Trophoblast cell (in vitro differentiated cells and primary cell): ENCODE results near the gene ANXA2R.

ENCODE experiments used
- DNase-seq, 2 donors: peaks; one replicate each; pipeline ENCODE4 v3.0.0-alpha.2; 2016
- H2AFZ ChIP-seq: 2 replicates; pipeline ENCODE4 v1.6.1; 2013; ENCODE audit warnings: low read length, moderate library complexity, mild to moderate bottlenecking; ENCODE audit not compliant: insufficient read depth, poor library complexity
- H2AK5ac ChIP-seq: 2 replicates; pipeline ENCODE4 v1.6.1; 2013; ENCODE audit warnings: mild to moderate bottlenecking, low read length
- H2BK120ac ChIP-seq: 2 replicates; pipeline ENCODE4 v1.6.1; 2013; ENCODE audit warnings: low read length, mild to moderate bottlenecking, moderate library complexity; ENCODE audit not compliant: insufficient read depth, poor library complexity
- H2BK12ac ChIP-seq: 2 replicates; pipeline ENCODE4 v1.6.1; 2013; ENCODE audit warnings: mild to moderate bottlenecking, low read length, moderate library complexity
- H2BK5ac ChIP-seq: 2 replicates; pipeline ENCODE4 v1.6.1; 2013; ENCODE audit warnings: low read length, low read depth, moderate library complexity, mild to moderate bottlenecking; ENCODE audit not compliant: poor library complexity
- H3K14ac ChIP-seq: 2 replicates; pipeline ENCODE4 v1.6.1; 2013; ENCODE audit warnings: mild to moderate bottlenecking, low read length
- H3K18ac ChIP-seq: 2 replicates; pipeline ENCODE4 v1.6.1; 2013; ENCODE audit warnings: mild to moderate bottlenecking, low read length
- H3K23ac ChIP-seq: 2 replicates; pipeline ENCODE4 v1.6.1; 2013; ENCODE audit warnings: low read length
- H3K27ac ChIP-seq: 2 replicates; pipeline ENCODE4 v1.5.1; 2013; ENCODE audit warnings: low read depth, mild to moderate bottlenecking, inconsistent platforms, low read length, moderate library complexity
- H3K27me3 ChIP-seq: 2 replicates; pipeline ENCODE4 v1.6.1; 2013; ENCODE audit warnings: inconsistent platforms, mild to moderate bottlenecking, low read length, moderate library complexity; ENCODE audit not compliant: insufficient read depth
- H3K36me3 ChIP-seq, 2 experiments: 1 replicate in 1 of 2; 2 replicates in 1 of 2; pipeline ENCODE4 v1.6.1; 2013; ENCODE audit warnings: low read length in 2 of 2, mild to moderate bottlenecking in 2 of 2, moderate library complexity in 1 of 2; ENCODE audit not compliant: insufficient read depth in 2 of 2, control insufficient read depth in 1 of 2
- H3K4ac ChIP-seq: 2 replicates; pipeline ENCODE4 v1.6.1; 2013; ENCODE audit warnings: low read depth, mild to moderate bottlenecking, low read length, moderate library complexity
- H3K4me1 ChIP-seq, 2 experiments: 1 replicate in 1 of 2; 2 replicates in 1 of 2; pipeline ENCODE4 v1.6.1; 2013; ENCODE audit warnings: low read length in 2 of 2, mild to moderate bottlenecking in 2 of 2, moderate library complexity in 1 of 2; ENCODE audit not compliant: insufficient read depth in 2 of 2, control insufficient read depth in 1 of 2
- H3K4me2 ChIP-seq: 2 replicates; pipeline ENCODE4 v1.6.1; 2013; ENCODE audit warnings: inconsistent platforms, mild to moderate bottlenecking, low read length, moderate library complexity
- H3K4me3 ChIP-seq: 2 replicates; pipeline ENCODE4 v1.5.1; 2013; ENCODE audit warnings: mild to moderate bottlenecking, low read depth, low read length, inconsistent platforms
- H3K79me1 ChIP-seq: one replicate; pipeline ENCODE4 v1.6.1; 2013; ENCODE audit warnings: low read length
- H3K79me2 ChIP-seq: 2 replicates; pipeline ENCODE4 v1.6.1; 2013; ENCODE audit warnings: low read length, mild to moderate bottlenecking; ENCODE audit not compliant: control insufficient read depth, insufficient read depth, poor library complexity
- H3K9ac ChIP-seq: 2 replicates; pipeline ENCODE4 v1.6.1; 2013; ENCODE audit warnings: mild to moderate bottlenecking, low read length
- H3K9me3 ChIP-seq: 2 replicates; pipeline ENCODE4 v1.6.1; 2013; ENCODE audit warnings: low read depth, mild to moderate bottlenecking, control low read depth, inconsistent platforms, low read length; ENCODE audit not compliant: insufficient read depth
- H4K12ac ChIP-seq: 2 replicates; pipeline ENCODE4 v1.6.1; 2013; ENCODE audit warnings: low read depth, mild to moderate bottlenecking, low read length, moderate library complexity
- H4K8ac ChIP-seq: 2 replicates; pipeline ENCODE4 v1.6.1; 2013; ENCODE audit warnings: low read depth, mild to moderate bottlenecking, low read length, moderate library complexity
- H4K91ac ChIP-seq: one replicate; pipeline ENCODE4 v1.6.1; 2013; ENCODE audit warnings: low read depth, mild to moderate bottlenecking, low read length, moderate library complexity
- WGBS: extraction: QIAGEN DNeasy Blood & Tissue Kit; methylation state at CpG from one replicate; pipeline ENCODE4 v1.1.7; 2013; ENCODE audit warnings: missing lambda C conversion rate; ENCODE audit not compliant: insufficient read length, insufficient coverage; ENCODE audit errors: extremely low coverage; 5-methylcytosine and 5-hydroxymethylcytosine counted together

Gene ANXA2R

GRCh38 chr5:43024217-43024616, 15.9 kb downstream of the ANXA2R start:
- H3K9ac ChIP-seq = no peak overlapping the region
- no peak for DNase-seq
- no peak overlapping the region for H2BK12ac ChIP-seq
- H3K18ac ChIP-seq = no peak overlapping the region
- no CpG with 5 or more reads among the region's 6 CpGs for WGBS
- H3K14ac ChIP-seq = no peak overlapping the region
- peaks cover 12% of the 10 kb centered on the region for H3K27me3 ChIP-seq
- H3K27ac ChIP-seq = no peak overlapping the region
- no peak overlapping the region for H2BK5ac ChIP-seq
- no peaks in the 10 kb centered on the region for H3K79me1 ChIP-seq
- no peak overlapping the region for H2BK120ac ChIP-seq
- H4K12ac ChIP-seq = no peak overlapping the region
- no peaks in the 10 kb centered on the region for H3K36me3 ChIP-seq
- no peak overlapping the region for H3K23ac ChIP-seq
- H3K9me3 ChIP-seq = peaks cover 2% of the 10 kb centered on the region
- no peak overlapping the region for H2AK5ac ChIP-seq
- no peak overlapping the region for H4K8ac ChIP-seq
- no peaks in the 10 kb centered on the region for H3K79me2 ChIP-seq
- H3K4me1 ChIP-seq = peaks cover 2 to 6% of the 10 kb centered on the region in 2 experiments
- H4K91ac ChIP-seq = no peak overlapping the region
- no peak overlapping the region for H3K4me3 ChIP-seq
- no peak overlapping the region for H3K4ac ChIP-seq
- H3K4me2 ChIP-seq = no peak overlapping the region
- H2AFZ ChIP-seq = no peak overlapping the region

DNA sequence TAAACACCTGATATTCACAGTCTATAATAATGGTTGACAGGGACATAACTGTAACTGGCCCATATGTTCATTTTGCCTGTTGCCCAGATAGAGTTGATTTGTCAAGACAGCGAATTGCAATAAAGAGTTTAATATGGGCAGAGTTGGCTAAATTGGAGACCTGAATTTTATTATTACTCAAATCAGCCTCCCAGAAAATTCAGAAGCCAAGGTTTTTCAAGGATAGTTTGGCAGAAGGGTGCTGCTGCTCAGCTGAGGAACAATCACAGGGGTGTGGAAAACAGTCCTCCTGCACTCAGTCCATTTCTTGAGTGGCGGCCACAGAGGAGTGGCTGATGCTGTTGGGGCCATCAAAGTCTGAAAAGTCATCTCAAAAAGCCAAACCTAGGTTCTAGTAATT, 19.0 kb downstream of the ANXA2R start:
- no peaks in the 10 kb centered on the region for H3K79me2 ChIP-seq
- no peak overlapping the region for H2AK5ac ChIP-seq
- H3K36me3 ChIP-seq = no peaks in the 10 kb centered on the region
- no peak overlapping the region for H3K27ac ChIP-seq
- no peak overlapping the region for H3K4ac ChIP-seq
- H3K79me1 ChIP-seq = peaks cover 2% of the 10 kb centered on the region
- H3K4me1 ChIP-seq = peaks cover 2 to 8% of the 10 kb centered on the region in 2 experiments
- H3K9ac ChIP-seq = no peak overlapping the region
- no peak overlapping the region for H3K4me3 ChIP-seq
- H2BK120ac ChIP-seq = no peak overlapping the region
- no peak overlapping the region for H3K18ac ChIP-seq
- no CpG with 5 or more reads among the region's 2 CpGs for WGBS
- H4K8ac ChIP-seq = no peak overlapping the region
- H4K91ac ChIP-seq = no peak overlapping the region
- H2AFZ ChIP-seq = no peak overlapping the region
- H3K4me2 ChIP-seq = no peak overlapping the region
- H3K27me3 ChIP-seq = peaks cover 18% of the 10 kb centered on the region
- H3K14ac ChIP-seq = no peak overlapping the region
- DNase-seq = no peak
- no peak overlapping the region for H2BK5ac ChIP-seq
- no peak overlapping the region for H4K12ac ChIP-seq
- no peak overlapping the region for H2BK12ac ChIP-seq
- H3K23ac ChIP-seq = no peak overlapping the region
- peaks cover 2% of the 10 kb centered on the region for H3K9me3 ChIP-seq

- peaks cover 2% of the 10 kb centered on the region for H3K79me1 ChIP-seq
- H3K4me3 ChIP-seq = no peak overlapping the region
- H3K9me3 ChIP-seq = peaks cover 2% of the 10 kb centered on the region
- H3K36me3 ChIP-seq = no peaks in the 10 kb centered on the region
- peak in 1 of 2 donors; percentile 41 for DNase-seq
- no peak overlapping the region for H2AFZ ChIP-seq
- no peak overlapping the region for H3K18ac ChIP-seq
- H2AK5ac ChIP-seq = no peak overlapping the region
- H3K27me3 ChIP-seq = peaks cover 18% of the 10 kb centered on the region
- H3K14ac ChIP-seq = no peak overlapping the region
- no CpG with 5 or more reads among the region's 11 CpGs for WGBS
- H3K27ac ChIP-seq = no peak overlapping the region
- H3K9ac ChIP-seq = no peak overlapping the region
- H3K4me1 ChIP-seq = peaks cover 2 to 8% of the 10 kb centered on the region in 2 experiments
- H2BK12ac ChIP-seq = no peak overlapping the region
- H4K12ac ChIP-seq = no peak overlapping the region
- H4K91ac ChIP-seq = no peak overlapping the region
- H3K4ac ChIP-seq = no peak overlapping the region
- peak overlapping the region; percentile 45 for H3K4me2 ChIP-seq
- no peak overlapping the region for H4K8ac ChIP-seq
- H2BK120ac ChIP-seq = no peak overlapping the region
- no peaks in the 10 kb centered on the region for H3K79me2 ChIP-seq
- H2BK5ac ChIP-seq = no peak overlapping the region
- no peak overlapping the region for H3K23ac ChIP-seq
These were observed 19.7 kb downstream of the ANXA2R start for GRCh38 chr5:43020399-43020746.

- no peak overlapping the region for H2BK12ac ChIP-seq
- no peak overlapping the region for H3K27ac ChIP-seq
- no peak overlapping the region for H3K4me3 ChIP-seq
- H3K4me1 ChIP-seq = peaks cover 2 to 8% of the 10 kb centered on the region in 2 experiments
- H2BK5ac ChIP-seq = no peak overlapping the region
- no peaks in the 10 kb centered on the region for H3K36me3 ChIP-seq
- H3K4ac ChIP-seq = no peak overlapping the region
- H2AFZ ChIP-seq = no peak overlapping the region
- whole genome bisulfite sequencing = no CpG with 5 or more reads among the region's 39 CpGs
- no peak overlapping the region for H3K23ac ChIP-seq
- H3K9ac ChIP-seq = no peak overlapping the region
- H3K27me3 ChIP-seq = peaks cover 18% of the 10 kb centered on the region
- H2AK5ac ChIP-seq = no peak overlapping the region
- H3K79me1 ChIP-seq = peaks cover 2% of the 10 kb centered on the region
- no peak overlapping the region for H4K12ac ChIP-seq
- H3K9me3 ChIP-seq = peaks cover 2% of the 10 kb centered on the region
- no peaks in the 10 kb centered on the region for H3K79me2 ChIP-seq
- H2BK120ac ChIP-seq = no peak overlapping the region
- no peak overlapping the region for H3K14ac ChIP-seq
- H4K91ac ChIP-seq = no peak overlapping the region
- no peak overlapping the region for H4K8ac ChIP-seq
- H3K4me2 ChIP-seq = peak overlapping the region; percentile 45
- peak; percentile 92 to 96 for DNase-seq
- H3K18ac ChIP-seq = no peak overlapping the region
These were observed 20.3 kb downstream of the ANXA2R start for GRCh38 chr5:43019614-43020398.
